WTC11 (cell line): ENCODE measurements around the gene FAU. TPM values are rescaled to one million over a fixed set of nuclear protein-coding genes. Genes with fewer than 3 reads are reported as not detected.
A peak's percentile ranks its signal among the peaks of the same experiment; 100 is the strongest.

ENCODE experiments used
- CREB1 ChIP-seq: sonication (generic); formaldehyde crosslinking; IDR thresholded peaks from 2 replicates; pipeline ENCODE4 v1.8.0; 2023; ENCODE audit warnings: mild to moderate bottlenecking, missing genetic modification reagents
- EMX1 ChIP-seq: fragments of 250-450 bp; sonication (Bioruptor Pico); IDR thresholded peaks from 2 replicates; pipeline ENCODE4 v1.8.0; 2021; ENCODE audit warnings: mild to moderate bottlenecking
- FOXJ3 ChIP-seq: sonication (generic); formaldehyde crosslinking; IDR thresholded peaks from 2 replicates; pipeline ENCODE4 v1.9.0; 2021; ENCODE audit warnings: missing genetic modification reagents, mild to moderate bottlenecking, borderline replicate concordance
- GABPB1 ChIP-seq: sonication (generic); formaldehyde crosslinking; IDR thresholded peaks from 2 replicates; pipeline ENCODE4 v1.8.1; 2023; ENCODE audit warnings: mild to moderate bottlenecking, missing genetic modification reagents
- JUN ChIP-seq: sonication (generic); formaldehyde crosslinking; IDR thresholded peaks from 2 replicates; pipeline ENCODE4 v1.8.0; 2023; ENCODE audit warnings: mild to moderate bottlenecking, missing genetic modification reagents
- MYBL2 ChIP-seq: sonication (generic); formaldehyde crosslinking; IDR thresholded peaks from 2 replicates; pipeline ENCODE4 v1.8.1; 2023; ENCODE audit warnings: mild to moderate bottlenecking, moderate library complexity, missing genetic modification reagents
- NFATC4 ChIP-seq: fragments of 250-450 bp; sonication (Bioruptor Pico); IDR thresholded peaks from 2 replicates; pipeline ENCODE4 v1.9.0; 2021; ENCODE audit warnings: mild to moderate bottlenecking
- NFYB ChIP-seq: sonication (generic); formaldehyde crosslinking; conservative IDR thresholded peaks from 2 replicates; pipeline ENCODE4 v1.8.0; 2022; ENCODE audit warnings: low read depth, missing genetic modification reagents
- PRRX2 ChIP-seq: fragments of 250-450 bp; sonication (Bioruptor Pico); IDR thresholded peaks from 2 replicates; pipeline ENCODE4 v1.8.0; 2021; ENCODE audit warnings: mild to moderate bottlenecking
- RORB ChIP-seq: fragments of 250-450 bp; sonication (Bioruptor Pico); IDR thresholded peaks from 2 replicates; pipeline ENCODE4 v1.9.0; 2021; ENCODE audit warnings: mild to moderate bottlenecking
- SMAD4 ChIP-seq: sonication (generic); formaldehyde crosslinking; IDR thresholded peaks from 2 replicates; pipeline ENCODE4 v1.8.0; 2022; ENCODE audit warnings: mild to moderate bottlenecking, missing genetic modification reagents
- TCF7 ChIP-seq: sonication (generic); formaldehyde crosslinking; IDR thresholded peaks from 2 replicates; pipeline ENCODE4 v1.8.0; 2022; ENCODE audit warnings: mild to moderate bottlenecking, low read depth, missing genetic modification reagents, moderate library complexity
- TEAD4 ChIP-seq: sonication (generic); formaldehyde crosslinking; IDR thresholded peaks from 2 replicates; pipeline ENCODE4 v1.8.0; 2022; ENCODE audit warnings: mild to moderate bottlenecking, missing genetic modification reagents
- ZNF219 ChIP-seq: sonication (generic); formaldehyde crosslinking; IDR thresholded peaks from 2 replicates; pipeline ENCODE4 v1.8.0; 2023; ENCODE audit warnings: missing genetic modification reagents, mild to moderate bottlenecking, borderline replicate concordance
- ZNF263 ChIP-seq: sonication (generic); formaldehyde crosslinking; IDR thresholded peaks from 2 replicates; pipeline ENCODE4 v1.8.1; 2022; ENCODE audit warnings: low read depth, mild to moderate bottlenecking, moderate library complexity, missing genetic modification reagents
- ZNF317 ChIP-seq: sonication (generic); formaldehyde crosslinking; IDR thresholded peaks from 2 replicates; pipeline ENCODE4 v1.8.1; 2023; ENCODE audit warnings: low read depth, mild to moderate bottlenecking, moderate library complexity, missing genetic modification reagents, borderline replicate concordance
- ZNF416 ChIP-seq: fragments of 250-450 bp; sonication (Bioruptor Pico); IDR thresholded peaks from 2 replicates; pipeline ENCODE4 v1.9.0; 2021; ENCODE audit warnings: mild to moderate bottlenecking, inconsistent platforms
- total RNA-seq: library from RNA; stranded (reverse); gene quantifications from 3 replicates; pipeline ENCODE4 v1.2.3, GENCODE V29; 2021
- TF ChIP-seq, protein P1 (sequence below): sonication (generic); formaldehyde crosslinking; IDR thresholded peaks from 2 replicates; pipeline ENCODE4 v1.8.1; 2022; ENCODE audit warnings: mild to moderate bottlenecking, moderate library complexity, missing genetic modification reagents
- TF ChIP-seq, protein P2 (sequence below): fragments of 250-450 bp; sonication (Bioruptor Pico); IDR thresholded peaks from 2 replicates; pipeline ENCODE4 v2.1.2; 2022; ENCODE audit warnings: mild to moderate bottlenecking, moderate library complexity
- TF ChIP-seq, protein P3 (sequence below): sonication (generic); formaldehyde crosslinking; IDR thresholded peaks from 2 replicates; pipeline ENCODE4 v1.8.1; 2023; ENCODE audit warnings: mild to moderate bottlenecking, missing genetic modification reagents
- TF ChIP-seq, protein P4 (sequence below): sonication (generic); formaldehyde crosslinking; conservative IDR thresholded peaks from 2 replicates; pipeline ENCODE4 v1.8.1; 2023; ENCODE audit warnings: mild to moderate bottlenecking, low read depth, missing genetic modification reagents, moderate library complexity
- TF ChIP-seq, protein P5 (sequence below): sonication (generic); formaldehyde crosslinking; IDR thresholded peaks from 2 replicates; pipeline ENCODE4 v1.8.0; 2022; ENCODE audit warnings: missing genetic modification reagents

FAU gene
- total RNA-seq, 1 experiment from 2014 or later = 991 TPM

DNA sequence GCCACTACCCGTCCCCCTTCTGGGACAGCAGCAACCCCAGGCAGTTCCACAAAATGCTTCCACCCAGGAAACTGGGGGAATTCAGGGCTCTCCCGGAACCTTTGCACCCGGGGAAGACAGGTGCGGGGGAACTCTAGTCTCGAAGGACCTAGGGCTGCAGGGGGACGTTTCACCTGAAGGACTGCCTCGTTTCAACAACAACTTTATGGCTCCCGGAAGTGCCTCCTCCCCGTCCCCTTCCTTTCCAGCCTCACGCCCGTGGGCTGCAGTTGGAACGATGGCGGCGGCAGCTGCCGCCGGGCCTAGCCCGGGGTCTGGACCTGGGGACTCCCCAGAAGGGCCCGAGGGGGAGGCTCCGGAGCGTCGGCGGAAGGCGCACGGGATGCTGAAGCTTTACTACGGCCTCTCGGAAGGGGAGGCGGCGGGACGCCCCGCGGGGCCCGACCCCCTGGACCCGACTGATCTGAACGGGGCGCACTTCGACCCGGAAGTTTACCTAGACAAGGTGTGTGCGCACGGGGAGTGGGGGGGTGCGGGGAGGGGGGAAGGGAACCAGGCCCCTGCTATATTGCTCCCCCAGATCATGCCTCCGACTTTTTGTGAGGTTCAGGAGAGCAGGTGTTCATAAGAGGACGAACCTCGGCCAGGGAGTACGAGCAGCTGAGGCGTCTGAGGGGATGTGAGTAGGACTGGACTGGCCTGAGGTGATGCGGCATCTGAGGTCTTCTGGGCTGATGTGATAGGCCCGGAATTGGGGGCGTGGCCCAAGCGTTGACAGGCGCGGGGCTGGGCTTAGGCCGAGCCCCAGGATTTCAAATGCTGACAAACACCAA is 25.7 kb downstream of the FAU start, which contains the start of gene VPS51 (continued):
- no peak for TF ChIP-seq SMAD4 (CRISPR knock-in tag)
- TF ChIP-seq ZNF263 (CRISPR knock-in tag) = no peak
- TF ChIP-seq, protein P1, sequence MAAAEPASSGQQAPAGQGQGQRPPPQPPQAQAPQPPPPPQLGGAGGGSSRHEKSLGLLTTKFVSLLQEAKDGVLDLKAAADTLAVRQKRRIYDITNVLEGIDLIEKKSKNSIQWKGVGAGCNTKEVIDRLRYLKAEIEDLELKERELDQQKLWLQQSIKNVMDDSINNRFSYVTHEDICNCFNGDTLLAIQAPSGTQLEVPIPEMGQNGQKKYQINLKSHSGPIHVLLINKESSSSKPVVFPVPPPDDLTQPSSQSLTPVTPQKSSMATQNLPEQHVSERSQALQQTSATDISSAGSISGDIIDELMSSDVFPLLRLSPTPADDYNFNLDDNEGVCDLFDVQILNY (CRISPR knock-in tag) = peak; percentile 42; the same call in 1 of the 2 replicates
- no peak for TF ChIP-seq CREB1 (CRISPR knock-in tag)
- TF ChIP-seq TEAD4 (CRISPR knock-in tag) = no peak
- TF ChIP-seq GABPB1 (CRISPR knock-in tag) = peak; percentile 90
- TF ChIP-seq, protein P2, sequence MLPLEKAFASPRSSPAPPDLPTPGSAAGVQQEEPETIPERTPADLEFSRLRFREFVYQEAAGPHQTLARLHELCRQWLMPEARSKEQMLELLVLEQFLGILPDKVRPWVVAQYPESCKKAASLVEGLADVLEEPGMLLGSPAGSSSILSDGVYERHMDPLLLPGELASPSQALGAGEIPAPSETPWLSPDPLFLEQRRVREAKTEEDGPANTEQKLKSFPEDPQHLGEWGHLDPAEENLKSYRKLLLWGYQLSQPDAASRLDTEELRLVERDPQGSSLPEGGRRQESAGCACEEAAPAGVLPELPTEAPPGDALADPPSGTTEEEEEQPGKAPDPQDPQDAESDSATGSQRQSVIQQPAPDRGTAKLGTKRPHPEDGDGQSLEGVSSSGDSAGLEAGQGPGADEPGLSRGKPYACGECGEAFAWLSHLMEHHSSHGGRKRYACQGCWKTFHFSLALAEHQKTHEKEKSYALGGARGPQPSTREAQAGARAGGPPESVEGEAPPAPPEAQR (CRISPR knock-in tag) = no peak
- TF ChIP-seq PRRX2 (CRISPR knock-in tag) = no peak; the same call in 1 of the 2 replicates
- no peak for TF ChIP-seq NFATC4 (CRISPR knock-in tag)
- TF ChIP-seq, protein P3, sequence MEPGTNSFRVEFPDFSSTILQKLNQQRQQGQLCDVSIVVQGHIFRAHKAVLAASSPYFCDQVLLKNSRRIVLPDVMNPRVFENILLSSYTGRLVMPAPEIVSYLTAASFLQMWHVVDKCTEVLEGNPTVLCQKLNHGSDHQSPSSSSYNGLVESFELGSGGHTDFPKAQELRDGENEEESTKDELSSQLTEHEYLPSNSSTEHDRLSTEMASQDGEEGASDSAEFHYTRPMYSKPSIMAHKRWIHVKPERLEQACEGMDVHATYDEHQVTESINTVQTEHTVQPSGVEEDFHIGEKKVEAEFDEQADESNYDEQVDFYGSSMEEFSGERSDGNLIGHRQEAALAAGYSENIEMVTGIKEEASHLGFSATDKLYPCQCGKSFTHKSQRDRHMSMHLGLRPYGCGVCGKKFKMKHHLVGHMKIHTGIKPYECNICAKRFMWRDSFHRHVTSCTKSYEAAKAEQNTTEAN (CRISPR knock-in tag) = no peak
- TF ChIP-seq, protein P4, sequence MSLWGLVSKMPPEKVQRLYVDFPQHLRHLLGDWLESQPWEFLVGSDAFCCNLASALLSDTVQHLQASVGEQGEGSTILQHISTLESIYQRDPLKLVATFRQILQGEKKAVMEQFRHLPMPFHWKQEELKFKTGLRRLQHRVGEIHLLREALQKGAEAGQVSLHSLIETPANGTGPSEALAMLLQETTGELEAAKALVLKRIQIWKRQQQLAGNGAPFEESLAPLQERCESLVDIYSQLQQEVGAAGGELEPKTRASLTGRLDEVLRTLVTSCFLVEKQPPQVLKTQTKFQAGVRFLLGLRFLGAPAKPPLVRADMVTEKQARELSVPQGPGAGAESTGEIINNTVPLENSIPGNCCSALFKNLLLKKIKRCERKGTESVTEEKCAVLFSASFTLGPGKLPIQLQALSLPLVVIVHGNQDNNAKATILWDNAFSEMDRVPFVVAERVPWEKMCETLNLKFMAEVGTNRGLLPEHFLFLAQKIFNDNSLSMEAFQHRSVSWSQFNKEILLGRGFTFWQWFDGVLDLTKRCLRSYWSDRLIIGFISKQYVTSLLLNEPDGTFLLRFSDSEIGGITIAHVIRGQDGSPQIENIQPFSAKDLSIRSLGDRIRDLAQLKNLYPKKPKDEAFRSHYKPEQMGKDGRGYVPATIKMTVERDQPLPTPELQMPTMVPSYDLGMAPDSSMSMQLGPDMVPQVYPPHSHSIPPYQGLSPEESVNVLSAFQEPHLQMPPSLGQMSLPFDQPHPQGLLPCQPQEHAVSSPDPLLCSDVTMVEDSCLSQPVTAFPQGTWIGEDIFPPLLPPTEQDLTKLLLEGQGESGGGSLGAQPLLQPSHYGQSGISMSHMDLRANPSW (CRISPR knock-in tag) = no peak
- TF ChIP-seq JUN (CRISPR knock-in tag) = no peak
- TF ChIP-seq ZNF219 (CRISPR knock-in tag) = no peak
- TF ChIP-seq ZNF317 (CRISPR knock-in tag) = no peak
- TF ChIP-seq FOXJ3 (CRISPR knock-in tag) = no peak
- no peak; the same call in 1 of the 2 replicates for TF ChIP-seq RORB (CRISPR knock-in tag)
- no peak; the same call in 1 of the 2 replicates for TF ChIP-seq ZNF416 (CRISPR knock-in tag)
- TF ChIP-seq TCF7 = no peak
- TF ChIP-seq, protein P5, sequence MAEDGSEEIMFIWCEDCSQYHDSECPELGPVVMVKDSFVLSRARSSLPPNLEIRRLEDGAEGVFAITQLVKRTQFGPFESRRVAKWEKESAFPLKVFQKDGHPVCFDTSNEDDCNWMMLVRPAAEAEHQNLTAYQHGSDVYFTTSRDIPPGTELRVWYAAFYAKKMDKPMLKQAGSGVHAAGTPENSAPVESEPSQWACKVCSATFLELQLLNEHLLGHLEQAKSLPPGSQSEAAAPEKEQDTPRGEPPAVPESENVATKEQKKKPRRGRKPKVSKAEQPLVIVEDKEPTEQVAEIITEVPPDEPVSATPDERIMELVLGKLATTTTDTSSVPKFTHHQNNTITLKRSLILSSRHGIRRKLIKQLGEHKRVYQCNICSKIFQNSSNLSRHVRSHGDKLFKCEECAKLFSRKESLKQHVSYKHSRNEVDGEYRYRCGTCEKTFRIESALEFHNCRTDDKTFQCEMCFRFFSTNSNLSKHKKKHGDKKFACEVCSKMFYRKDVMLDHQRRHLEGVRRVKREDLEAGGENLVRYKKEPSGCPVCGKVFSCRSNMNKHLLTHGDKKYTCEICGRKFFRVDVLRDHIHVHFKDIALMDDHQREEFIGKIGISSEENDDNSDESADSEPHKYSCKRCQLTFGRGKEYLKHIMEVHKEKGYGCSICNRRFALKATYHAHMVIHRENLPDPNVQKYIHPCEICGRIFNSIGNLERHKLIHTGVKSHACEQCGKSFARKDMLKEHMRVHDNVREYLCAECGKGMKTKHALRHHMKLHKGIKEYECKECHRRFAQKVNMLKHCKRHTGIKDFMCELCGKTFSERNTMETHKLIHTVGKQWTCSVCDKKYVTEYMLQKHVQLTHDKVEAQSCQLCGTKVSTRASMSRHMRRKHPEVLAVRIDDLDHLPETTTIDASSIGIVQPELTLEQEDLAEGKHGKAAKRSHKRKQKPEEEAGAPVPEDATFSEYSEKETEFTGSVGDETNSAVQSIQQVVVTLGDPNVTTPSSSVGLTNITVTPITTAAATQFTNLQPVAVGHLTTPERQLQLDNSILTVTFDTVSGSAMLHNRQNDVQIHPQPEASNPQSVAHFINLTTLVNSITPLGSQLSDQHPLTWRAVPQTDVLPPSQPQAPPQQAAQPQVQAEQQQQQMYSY (CRISPR knock-in tag) = no peak
- TF ChIP-seq MYBL2 (CRISPR knock-in tag) = no peak
- no peak for TF ChIP-seq EMX1 (CRISPR knock-in tag)
- TF ChIP-seq NFYB = no peak
